IPS-11a (cell line): ENCODE data around the gene RPL27.
"Not testable (repeated sequence)": the region's sequence is repeated elsewhere in the genome, so short reads cannot be mapped to it uniquely, and the experiment has no call there.

ENCODE experiments used
- H3K4me3 ChIP-seq: one replicate; pipeline ENCODE4 v1.5.1; 2013; ENCODE audit warnings: low read depth, low read length, control low read depth

Gene RPL27

GRCh38 chr17:42992872-42993271, 5.3 kb upstream of the RPL27 start:
- no peak overlapping the region for H3K4me3 ChIP-seq

GRCh38 chr17:42993913-42994312, 4.3 kb upstream of the RPL27 start:
- H3K4me3 ChIP-seq: not testable (repeated sequence)

- peak overlapping the region; percentile 34 for H3K4me3 ChIP-seq
Measured at GRCh38 chr17:42997390-42997983, 732 bp upstream of the RPL27 start.

GRCh38 chr17:42999003-42999525, 845 bp downstream of the RPL27 start:
- H3K4me3 ChIP-seq: peak overlapping the region; percentile 99

- H3K4me3 ChIP-seq: not testable (repeated sequence)
Measured at GRCh38 chr17:43000894-43001293, 2.7 kb downstream of the RPL27 start.

- no peak overlapping the region for H3K4me3 ChIP-seq
Measured at GRCh38 chr17:43003542-43004172, 5.4 kb downstream of the RPL27 start.

- H3K4me3 ChIP-seq: peak within 1 kb of the TSS; percentile 58
Measured at GRCh38 chr17:43006639-43007551, 8.7 kb downstream of the RPL27 start, which contains the start of gene IFI35. Gene IFI35, plus strand, starts transcription at chr17:43006784. Its CDS starts 164 bp downstream, at chr17:43006948.

- no peak overlapping the region for H3K4me3 ChIP-seq
Measured at GRCh38 chr17:43010667-43011308, 12.6 kb downstream of the RPL27 start.

- no peak overlapping the region for H3K4me3 ChIP-seq
Measured at GRCh38 chr17:43011728-43012472, 13.7 kb downstream of the RPL27 start.

GRCh38 chr17:43013296-43013695, 15.1 kb downstream of the RPL27 start:
- no peak overlapping the region for H3K4me3 ChIP-seq

- no peak overlapping the region for H3K4me3 ChIP-seq
Measured at GRCh38 chr17:43014020-43014648, 15.9 kb downstream of the RPL27 start.

- no peak overlapping the region for H3K4me3 ChIP-seq
Measured at GRCh38 chr17:43014649-43015542, 16.7 kb downstream of the RPL27 start.

GRCh38 chr17:43015579-43015978, 17.4 kb downstream of the RPL27 start:
- no peak overlapping the region for H3K4me3 ChIP-seq

GRCh38 chr17:43016216-43016615, 18.0 kb downstream of the RPL27 start:
- no peak overlapping the region for H3K4me3 ChIP-seq

GRCh38 chr17:43018008-43018853, 20.0 kb downstream of the RPL27 start:
- no peak overlapping the region for H3K4me3 ChIP-seq

GRCh38 chr17:43018932-43019331, 20.7 kb downstream of the RPL27 start:
- no peak overlapping the region for H3K4me3 ChIP-seq

GRCh38 chr17:43019418-43019817, 21.2 kb downstream of the RPL27 start:
- H3K4me3 ChIP-seq: no peak overlapping the region
